ENCODE results near the gene CYP24A1.
"Not testable (repeated sequence)": the region's sequence is repeated elsewhere in the genome, so short reads cannot be mapped to it uniquely, and the experiment has no call there.

Gene CYP24A1

DNA sequence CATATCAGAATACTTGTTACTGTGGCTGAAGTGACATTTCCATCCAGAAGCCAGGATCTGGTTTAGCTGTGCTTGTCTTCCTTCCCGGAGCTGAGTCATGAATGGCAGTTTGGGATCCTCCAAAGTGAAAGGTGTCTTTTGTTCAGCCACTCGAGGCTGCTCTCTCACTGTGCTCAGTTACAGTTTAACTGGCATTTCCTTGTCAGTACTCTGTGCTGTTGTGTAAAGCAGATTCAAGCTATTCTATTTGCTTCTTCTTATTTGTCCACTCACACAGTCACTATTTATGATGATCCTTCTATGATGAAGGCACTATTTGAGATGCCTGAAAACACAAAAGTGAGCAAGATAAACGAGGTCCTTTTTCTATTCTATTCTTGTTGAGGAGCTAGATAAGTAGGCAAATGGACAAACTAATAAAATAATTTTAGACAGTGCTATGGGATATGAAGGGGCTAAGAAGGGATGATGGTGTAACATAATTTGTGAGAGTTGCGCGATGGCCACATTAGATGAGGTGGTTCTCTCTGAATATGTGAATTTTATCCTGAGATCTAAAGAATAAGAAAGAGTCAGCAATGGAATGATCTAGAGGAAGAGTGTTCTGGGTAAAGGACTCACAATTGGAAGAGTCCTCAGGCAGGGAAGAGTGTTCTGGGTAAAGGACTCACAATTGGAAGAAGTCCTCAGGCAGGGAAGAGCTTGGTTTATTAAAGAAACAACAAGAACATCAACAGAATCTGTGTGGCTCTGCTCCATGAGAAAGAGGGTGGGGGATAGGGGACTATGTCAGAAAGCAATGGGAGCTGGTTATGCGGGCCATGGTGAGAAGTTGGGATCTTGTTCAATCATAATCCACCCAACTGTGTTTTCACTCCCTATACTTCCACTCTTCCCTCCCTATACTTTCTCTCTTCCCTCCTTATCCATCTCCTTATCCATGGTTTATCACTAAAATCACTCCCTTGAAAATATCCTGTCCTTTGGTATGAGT is 40.1 kb downstream of the CYP24A1 start:
- peak; percentile 51 for DNase-seq (ENCODE audit: low spot score)

DNA sequence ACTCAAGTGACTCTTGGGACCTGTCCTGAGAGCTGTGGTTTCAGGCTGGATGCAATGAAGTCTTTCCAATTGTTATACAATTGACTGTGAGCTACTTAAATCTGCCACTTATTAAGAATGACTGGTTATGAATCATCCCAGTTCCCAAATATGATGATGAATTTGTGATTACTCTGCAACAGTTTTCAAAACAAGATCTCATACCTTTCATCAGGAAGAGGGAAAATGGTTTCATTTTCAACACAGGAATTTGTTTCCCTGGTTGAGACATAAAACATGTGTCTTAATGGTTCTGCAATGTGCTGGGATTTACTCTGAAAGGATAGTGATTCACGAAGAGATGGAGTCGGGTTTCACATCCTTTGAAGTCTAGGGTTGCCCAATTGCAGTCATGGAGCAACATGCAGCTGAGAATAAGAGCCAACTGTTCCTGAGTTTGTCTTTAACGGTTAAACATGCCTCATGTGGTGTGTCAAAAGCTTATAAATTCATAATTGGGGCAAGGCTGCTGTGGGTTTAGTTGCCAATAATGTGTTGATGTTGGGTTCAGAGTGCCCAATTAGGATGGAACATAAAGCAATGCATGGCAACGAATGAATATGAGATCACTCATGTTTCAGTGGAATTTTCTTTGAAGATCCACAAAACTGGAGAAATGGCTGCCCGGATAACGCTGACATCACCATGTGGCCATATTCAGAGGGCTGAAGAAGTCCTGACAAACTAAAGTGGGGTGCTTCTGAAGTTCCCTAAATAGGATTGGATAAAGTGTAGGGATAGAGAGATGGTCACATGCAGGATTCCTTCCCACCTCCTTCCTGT is 41.0 kb downstream of the CYP24A1 start:
- peak; percentile 72 for DNase-seq (ENCODE audit: low spot score)

DNA sequence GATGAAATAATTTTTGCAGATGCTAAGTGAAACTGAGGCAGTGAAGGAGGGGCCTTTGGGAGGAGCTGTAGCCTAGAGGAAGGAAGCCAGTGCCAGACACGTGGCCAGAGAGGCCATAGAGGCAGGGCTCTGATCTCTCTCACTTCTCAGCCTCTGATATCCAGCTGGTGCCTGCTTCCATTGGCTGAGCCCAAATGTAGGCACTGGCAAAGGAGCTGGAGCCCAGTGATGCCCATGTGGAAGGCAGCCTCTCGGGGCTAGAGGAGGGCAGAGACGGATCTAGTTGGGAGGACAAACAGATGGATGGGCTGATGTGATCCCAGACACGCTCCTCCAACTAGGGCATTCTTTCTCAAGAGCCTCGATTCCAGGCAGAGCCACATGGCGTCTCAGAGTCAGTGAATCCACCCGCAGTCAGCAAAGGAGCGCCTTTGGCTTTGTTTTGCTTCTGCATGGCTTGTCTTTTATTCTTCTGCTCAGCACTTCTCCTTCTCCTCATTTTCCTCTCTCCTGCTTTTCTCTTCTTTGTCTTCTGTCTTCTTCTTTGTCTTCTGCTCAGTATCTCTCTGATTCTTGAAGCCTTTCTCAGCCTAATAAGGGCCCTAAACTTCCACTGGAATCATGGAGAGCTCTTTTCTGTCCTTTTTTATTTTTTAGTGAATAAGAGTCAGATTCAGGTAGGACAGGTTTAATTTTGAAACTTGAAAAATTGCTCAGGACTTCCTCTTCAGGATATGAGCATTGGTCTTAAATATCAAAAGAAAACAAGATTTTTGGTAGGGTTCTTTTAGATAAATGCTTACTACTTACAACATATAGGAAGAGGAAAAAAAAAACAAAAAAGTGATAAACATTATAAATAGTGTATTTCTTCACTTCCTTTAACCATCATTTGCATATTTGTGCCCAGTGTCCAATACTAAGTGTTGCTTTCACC is 41.8 kb downstream of the CYP24A1 start:
- DNase-seq (ENCODE audit: low spot score): no peak

DNA sequence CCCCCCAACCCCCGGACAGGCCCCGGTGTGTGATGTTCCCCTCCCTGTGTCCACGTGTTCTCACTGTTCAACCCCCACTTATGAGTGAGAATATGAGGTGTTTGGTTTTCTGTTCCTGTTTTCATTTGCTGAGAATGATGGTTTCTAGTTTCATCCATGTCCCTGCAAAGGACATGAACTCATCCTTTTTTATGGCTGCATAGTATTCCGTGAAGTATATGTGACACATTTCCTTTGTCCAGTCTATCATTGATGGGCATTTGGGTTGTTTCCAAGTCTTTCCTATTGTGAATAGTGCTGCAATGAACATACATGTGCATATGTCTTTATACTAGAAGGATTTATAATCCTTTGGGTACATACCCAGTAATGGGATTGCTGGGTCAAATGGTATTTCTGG is 42.7 kb downstream of the CYP24A1 start:
- DNase-seq (ENCODE audit: low spot score): not testable (repeated sequence)

DNA sequence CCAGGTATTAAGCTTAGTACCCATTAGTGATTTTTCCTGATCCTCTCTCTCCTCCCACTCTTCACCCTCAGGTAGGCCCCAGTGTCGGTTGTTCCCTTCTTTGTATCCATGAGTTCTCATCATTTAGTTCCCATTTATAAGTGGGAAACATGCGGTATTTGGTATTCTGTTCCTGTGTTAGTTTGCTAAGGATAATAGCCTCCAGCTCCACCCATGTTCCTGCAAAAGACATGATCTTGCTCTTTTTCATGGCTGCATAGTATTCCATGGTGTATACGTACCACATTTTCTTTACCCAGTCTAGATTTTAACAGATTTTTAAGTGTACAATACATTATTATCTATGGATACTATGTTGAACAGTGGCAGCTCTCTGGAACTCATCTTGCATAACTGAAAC is 44.4 kb downstream of the CYP24A1 start:
- no peak for DNase-seq (ENCODE audit: low spot score)

DNA sequence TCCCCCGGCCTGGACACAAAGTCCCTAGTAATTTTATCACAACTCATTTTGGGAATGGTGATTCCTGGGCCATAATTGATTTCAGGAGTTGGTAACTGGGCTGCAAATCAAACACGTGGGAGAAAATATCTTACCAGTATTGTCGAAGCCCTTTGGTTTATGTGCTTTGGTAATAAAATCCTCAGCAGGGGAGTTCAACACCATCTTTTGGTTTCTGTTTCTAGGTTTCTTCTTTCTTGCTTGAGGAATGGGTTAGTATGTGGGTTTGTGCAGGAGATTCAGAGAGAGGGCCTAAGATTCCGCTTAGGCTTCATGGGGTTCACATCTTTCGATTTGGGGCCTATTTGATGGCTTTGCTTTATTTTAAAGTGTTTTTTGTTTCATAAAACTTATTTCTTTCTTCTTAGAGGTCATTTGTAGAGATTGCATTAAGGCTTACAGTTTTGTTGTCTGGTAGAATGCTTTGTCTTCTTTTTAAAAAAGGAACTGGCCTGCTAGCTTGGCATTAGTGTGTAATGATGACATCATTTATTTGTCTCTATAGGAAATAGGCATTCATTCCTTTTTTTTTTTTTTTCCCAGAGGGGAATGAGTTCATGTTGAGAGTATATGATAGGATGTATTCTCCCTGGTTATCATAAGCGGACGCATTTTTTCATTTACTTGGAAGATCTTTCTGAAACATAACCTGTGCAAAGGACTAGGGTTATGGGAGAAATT is 45.8 kb downstream of the CYP24A1 start:
- no peak for DNase-seq (ENCODE audit: low spot score)

DNA sequence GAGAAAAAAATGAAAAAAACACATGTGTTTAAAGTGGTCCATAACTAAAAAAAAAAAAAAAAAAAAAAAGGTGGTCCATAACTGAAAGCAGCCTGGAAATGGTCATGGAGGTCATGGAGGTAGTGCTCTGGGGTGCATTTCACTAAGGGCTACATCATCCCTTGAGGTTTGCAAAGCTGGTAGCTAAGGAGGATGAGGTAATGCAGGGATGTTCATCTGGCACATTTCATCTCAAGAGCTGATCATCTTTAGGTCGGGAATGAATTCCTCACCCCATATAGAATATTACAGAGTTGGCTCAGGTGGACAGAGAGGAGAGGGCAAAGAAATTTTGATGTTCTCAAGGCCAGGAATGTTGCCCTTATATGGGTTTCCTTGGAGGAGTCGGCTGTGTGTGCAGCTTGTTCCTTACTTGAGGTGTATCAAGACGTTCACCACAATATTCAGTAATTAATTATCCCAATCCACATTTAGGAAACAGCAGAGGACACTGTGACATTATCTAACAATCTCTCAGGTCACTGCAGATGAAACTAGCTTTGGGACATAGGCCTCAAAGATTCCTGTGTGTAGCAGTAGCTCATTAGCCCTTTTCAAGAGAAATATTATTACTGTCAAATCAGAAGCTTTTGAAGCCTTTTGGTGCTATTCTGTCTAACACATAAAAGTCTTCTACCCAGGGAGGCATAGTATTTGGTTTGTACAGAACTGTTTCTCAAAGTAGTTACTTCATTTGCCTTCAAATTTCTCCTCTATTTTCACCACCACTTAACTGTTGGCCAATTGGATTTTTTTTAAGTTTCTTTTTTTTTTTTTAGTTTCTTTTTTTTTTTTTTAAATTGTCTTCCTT is 46.8 kb downstream of the CYP24A1 start:
- no peak for DNase-seq (ENCODE audit: low spot score)

DNA sequence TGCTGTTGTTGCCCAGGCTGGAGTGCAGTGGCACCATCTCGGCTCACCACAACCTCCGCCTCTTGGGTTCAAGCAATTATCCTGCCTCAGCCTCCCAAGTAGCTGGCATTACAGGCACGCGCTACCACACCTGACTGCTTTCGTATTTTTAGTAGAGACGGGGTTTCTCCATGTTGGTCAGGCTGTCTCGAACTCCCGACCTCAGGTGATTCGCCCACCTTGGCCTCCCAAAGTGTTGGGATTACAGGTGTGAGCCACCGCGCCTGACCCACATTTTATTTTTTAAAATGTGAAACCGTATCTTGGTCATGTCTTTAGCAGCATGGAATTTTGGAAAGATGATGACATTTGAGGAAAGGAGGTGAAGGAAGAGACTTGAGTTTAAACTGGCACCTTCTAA is 47.5 kb downstream of the CYP24A1 start:
- DNase-seq (ENCODE audit: low spot score): not testable (repeated sequence)

DNA sequence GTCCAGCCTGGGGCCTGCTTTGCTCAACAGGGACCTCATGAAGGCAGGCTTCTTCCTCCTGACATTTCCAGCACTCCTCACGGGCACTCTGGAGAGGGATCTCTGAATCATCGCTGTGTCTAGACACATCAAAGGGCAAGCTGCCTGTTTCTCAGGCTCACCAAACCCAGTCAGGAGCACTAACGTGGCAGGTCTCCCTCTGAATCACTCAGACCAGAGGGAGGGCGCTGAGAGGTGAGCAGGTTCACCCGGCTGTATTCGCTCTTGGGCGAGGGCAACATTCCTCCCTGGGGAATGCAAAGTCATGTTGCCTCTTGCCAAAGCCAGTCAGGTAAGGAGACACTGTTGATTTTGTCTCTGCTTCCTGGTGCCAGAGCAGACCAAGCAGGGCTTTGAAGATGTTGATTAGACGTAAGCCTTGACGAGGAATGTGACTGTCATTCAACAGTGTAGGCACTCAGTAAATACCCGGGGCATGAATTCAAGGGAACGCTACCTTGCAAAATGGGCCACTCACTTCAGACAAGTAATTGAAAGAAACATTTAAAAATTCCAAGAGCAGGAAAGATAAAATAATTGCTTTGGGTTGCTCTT is 50.1 kb downstream of the CYP24A1 start:
- DNase-seq (ENCODE audit: low spot score): peak; percentile 81

DNA sequence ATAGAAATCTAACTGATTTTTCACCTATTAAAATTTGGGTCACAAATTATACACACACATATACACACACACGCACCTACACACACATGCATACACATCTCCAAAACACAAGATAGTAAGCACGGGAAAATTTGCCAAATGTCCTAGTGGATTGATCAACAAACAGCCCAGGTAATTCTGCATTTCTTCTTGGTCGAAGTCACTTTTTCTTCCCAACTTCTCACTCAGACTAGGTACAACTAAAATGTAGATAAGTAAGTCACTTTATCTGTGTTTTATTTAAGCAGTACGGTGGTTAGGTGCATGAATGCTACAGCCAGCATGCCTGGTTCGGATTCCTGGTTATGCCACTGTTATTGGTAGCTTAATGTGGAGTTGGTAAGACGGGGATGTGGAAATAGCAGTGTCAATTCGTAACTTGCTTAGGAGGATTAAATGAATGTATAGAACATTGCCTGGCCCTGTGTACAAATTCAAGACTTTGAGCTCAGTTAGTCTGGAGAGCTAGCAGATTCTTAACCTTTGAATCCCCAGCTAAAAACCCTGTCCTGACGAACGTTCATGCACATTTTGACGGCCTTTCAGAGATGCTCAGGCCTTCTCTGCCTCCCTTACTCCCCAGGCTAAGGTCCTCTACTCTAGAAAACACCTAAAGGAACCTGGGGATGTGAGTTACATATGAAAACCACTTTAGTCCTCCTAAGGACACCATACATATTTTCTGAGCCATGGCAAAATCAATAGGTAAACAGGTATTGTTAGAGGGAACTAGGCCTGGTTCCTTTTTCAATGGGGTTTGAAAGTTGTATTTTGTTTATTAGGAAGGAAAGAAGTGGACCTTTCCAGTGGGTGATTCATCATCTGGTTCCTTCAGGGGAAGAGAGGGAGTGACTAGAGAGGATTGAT is 50.9 kb downstream of the CYP24A1 start:
- DNase-seq (ENCODE audit: low spot score): no peak

DNA sequence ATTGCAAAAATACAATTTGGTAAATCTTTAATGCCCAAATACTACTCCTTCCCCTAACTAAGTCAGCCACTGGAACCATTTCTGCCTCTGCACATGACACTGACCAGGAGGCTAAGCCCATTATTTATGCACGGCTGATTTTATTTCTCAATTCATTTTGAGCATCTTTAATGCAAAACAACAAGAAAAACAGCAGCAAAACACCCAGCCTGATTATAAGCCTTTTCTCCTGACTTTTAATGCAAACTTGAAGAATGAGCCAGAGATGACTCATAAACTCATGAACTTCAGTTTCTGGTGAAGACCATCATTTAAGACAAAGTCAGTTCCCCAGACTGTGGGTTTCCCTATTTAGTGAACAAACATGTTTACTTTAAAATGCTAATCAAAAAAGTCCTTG is 51.6 kb downstream of the CYP24A1 start:
- peak; percentile 43 for DNase-seq (ENCODE audit: low spot score)

DNA sequence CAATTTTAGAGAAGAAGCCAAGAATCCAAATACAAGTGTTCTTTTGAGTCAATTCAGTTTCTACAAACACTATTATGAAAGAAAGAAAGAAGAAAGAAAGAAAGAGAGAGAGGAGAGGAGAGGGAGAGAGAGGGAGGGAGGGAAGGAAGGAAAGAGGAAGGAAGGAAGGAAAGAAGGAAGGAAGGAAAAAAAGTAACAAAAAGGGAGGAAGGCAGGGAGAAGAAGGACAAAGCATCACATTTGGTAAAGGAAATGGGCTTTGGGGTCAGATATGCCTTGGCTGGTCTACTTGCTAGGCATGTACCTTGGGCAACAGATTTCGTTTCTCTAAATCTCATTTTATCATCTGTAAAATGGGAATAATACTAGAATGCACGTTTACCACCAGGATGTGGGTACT is 54.0 kb downstream of the CYP24A1 start:
- DNase-seq (ENCODE audit: low spot score): no peak

DNA sequence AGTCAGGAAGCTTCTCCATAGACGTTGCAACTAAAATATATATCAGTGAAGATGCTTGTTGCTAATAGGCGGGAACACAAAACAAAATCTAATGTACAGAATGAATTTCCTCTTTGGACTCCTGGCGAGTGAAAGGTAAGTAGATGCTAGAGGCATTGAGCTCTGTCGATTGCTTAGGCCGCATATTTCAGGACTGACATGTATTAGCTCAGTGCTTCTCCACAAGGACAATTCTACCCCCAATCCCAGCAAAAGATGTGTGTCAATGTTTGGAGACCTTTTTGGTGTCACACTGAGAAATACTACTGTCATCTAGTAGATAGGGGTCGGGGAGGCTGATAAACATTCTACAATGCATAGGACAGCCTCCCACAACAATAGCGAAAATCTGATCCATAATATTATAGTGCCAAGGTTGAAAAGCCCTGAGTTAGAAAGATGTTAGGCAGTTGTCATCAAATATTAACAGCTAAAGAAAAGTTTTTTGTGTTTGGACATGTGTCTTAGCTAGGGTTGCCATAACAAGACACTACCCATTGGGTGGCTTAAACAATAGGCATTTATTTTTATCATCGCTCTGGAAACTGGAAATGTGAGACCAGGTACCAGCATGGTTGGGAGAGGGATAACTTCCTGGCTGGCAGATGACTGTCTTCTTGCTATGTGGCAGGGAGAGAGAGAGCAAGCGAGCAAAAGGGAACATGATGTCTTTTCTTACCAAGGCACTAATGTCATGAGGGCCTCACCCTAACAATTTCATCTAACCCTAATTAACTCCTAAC is 55.4 kb downstream of the CYP24A1 start:
- DNase-seq (ENCODE audit: low spot score): no peak

DNA sequence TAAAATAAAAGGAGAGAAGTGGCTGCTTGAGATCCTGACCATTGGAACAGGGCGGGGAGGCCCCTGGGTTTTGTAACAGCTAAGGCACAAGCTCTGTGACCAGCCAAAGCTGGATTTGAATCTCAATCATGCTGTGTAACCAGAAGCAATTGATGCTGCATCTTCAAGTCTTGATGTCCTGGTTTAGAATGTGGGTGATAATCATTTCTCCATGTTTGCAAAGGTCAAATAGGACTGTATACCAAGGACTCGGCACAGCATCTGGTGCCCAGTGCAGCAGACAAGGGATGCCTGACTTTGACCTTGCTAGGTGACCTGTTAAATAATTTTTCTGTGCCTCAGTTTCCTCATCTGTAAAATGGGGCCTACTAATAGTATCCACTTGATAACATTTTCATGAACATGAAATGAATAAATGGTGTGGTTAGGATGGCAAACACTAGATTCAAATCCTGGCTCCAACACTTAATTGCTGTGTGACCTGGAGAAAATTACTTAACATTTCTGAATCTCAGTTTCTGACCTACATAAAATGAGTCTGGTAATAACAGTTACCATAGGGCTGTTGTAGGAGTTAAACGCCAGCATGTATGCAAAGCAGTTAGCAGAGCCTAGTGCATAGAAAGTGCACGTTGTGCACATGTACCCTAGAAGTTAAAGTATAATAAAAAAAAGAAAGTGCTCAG is 57.1 kb downstream of the CYP24A1 start:
- DNase-seq (ENCODE audit: low spot score): no peak

DNA sequence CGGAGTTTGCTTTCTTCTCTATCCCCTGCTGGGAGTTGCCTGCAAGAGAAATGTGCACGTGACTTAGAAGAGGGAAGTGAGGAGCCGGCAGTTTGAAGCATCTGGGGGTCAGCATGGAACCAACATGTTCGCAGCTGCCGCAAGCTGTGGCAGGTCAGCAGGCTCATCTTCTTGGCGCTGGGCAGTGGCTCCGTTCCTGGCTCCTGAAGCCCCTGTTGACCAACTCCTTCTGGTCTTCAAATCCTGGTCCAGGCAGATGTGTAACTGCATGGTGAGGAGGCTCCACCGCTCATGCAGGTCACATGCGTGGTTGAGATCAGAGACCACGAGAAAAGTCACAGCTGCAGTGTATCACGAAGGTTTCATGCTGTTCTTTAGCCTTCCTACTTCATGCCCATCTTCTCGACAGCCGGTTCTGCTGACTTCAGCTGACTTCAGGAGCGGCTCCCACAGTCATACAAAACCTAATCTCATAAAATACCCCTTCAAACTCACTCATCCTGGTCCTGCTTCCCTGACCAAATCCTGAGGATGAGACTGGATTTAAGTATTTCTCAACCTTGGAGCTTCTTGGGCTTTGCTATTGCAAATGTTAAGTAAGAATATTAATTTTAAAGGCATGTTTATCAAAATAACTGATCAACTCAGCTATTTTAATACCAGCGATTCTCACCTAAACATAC is 58.5 kb downstream of the CYP24A1 start:
- DNase-seq (ENCODE audit: low spot score): no peak

DNA sequence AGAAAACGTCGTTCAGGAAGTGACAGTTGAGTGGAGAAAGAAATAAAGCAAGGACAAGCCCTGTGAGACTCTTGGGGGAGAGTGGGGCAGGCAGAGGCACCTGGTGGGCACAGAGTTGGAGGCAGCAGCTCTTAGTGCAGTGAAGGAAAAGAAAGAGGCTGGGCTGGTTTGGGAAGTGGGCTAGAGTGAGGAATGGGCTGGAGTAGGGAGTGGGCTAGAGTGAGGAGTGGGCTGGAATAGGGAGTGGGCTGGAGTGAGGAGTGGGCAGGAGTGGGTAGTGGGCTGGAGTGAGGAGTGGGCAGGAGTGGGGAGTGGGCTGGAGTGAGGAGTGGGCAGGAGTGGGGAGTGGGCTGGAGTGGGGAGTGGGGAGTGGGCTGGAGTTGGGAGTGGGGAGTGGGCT is 59.7 kb downstream of the CYP24A1 start:
- DNase-seq (ENCODE audit: low spot score): no peak

DNA sequence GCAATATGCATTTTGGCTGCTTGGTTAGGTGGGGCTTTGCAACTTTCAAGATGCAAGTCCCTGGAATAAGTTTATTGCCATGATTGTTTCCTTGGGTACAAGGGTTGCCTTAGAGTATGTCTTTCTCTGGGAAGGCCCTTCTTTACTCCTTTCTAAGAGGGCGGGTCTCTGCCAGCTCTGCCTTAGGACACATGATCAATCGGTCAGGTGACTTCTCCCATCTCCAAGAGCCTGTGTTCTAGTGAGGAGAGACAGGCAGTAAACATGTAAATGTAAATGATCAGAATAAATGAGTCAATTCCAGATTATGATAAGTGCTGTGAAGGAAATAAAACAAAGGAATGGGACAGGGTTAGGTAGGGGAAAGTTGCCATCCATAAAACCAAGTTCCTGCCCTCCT is 60.2 kb downstream of the CYP24A1 start:
- no peak for DNase-seq (ENCODE audit: low spot score)

All from kidney capillary endothelial cell (primary cell).